GM12878 (cell line): ENCODE data around the gene NPAS3. TPM values are rescaled to one million over a fixed set of nuclear protein-coding genes. Genes with fewer than 3 reads are reported as not detected.

Experiments
- ATAC-seq: fragments of 200-7000 bp; cut with Tn5 transposase; 3 replicates; pipeline ENCODE4 v1.9.1; 2020; ENCODE audit warnings: mild to moderate bottlenecking, moderate library complexity
- BruUV-seq: library from RNA; stranded (reverse); fragments of 400-500 nt; replicated peaks from 2 replicates; lab custom pipeline; 2021; lab: Mats Ljungman, UMichigan
- CTCF ChIA-PET: fragments of 300-600 bp; sonication (Branson Sonifier 250); formaldehyde crosslinking; extraction: SDS; loops from one replicate; lab custom pipeline; 2021; ENCODE audit warnings: inconsistent platforms; lab: Yijun Ruan, JAX
- POLR2A ChIA-PET: fragments of 350-600 bp; formaldehyde crosslinking; extraction: SDS; loops from one replicate; lab custom pipeline; 2021; ENCODE audit warnings: inconsistent platforms; lab: Charles Lee
- RAD21 ChIA-PET: fragments of 300-600 bp; sonication (Branson Sonifier 250); formaldehyde crosslinking; loops from one replicate; lab custom pipeline; 2023; ENCODE audit warnings: antibody characterized with exemption; ENCODE audit not compliant: unreplicated experiment; lab: Charles Lee
- SMC1A ChIA-PET: fragments of 300-600 bp; sonication (Branson Sonifier 250); formaldehyde crosslinking; loops from one replicate; lab custom pipeline; 2023; ENCODE audit not compliant: unreplicated experiment, uncharacterized antibody; lab: Charles Lee
- DNase-seq: peaks from one replicate; pipeline ENCODE4 v3.0.0-alpha.2; 2011; ENCODE audit warnings: low read depth, low spot score
- FAIRE-seq: peaks from 3 replicates; lab custom pipeline; 2011; peaks lifted over from hg19 to GRCh38; lab: Jason Lieb, UNC
- H2AFZ ChIP-seq: 2 replicates; pipeline ENCODE4 v1.6.0; 2011; ENCODE audit warnings: low read depth, low read length, control low read depth; ENCODE audit not compliant: control insufficient read depth
- H3K27ac ChIP-seq: 2 replicates; pipeline ENCODE4 v1.5.1; 2011; ENCODE audit warnings: control low read depth; ENCODE audit not compliant: control insufficient read depth, insufficient read depth
- H3K27me3 ChIP-seq, 2 experiments: replicated peaks in 1 of 2; 2 replicates each; pipeline versions ENCODE4 v1.6.0 to v1.6.1; 2011; ENCODE audit warnings: low read length in 1 of 2; ENCODE audit not compliant: control insufficient read depth in 2 of 2, insufficient read depth in 2 of 2
- H3K36me3 ChIP-seq, 2 experiments: 2 replicates each; pipeline ENCODE4 v1.5.1; 2011; ENCODE audit warnings: low read length in 1 of 2; ENCODE audit not compliant: control insufficient read depth in 2 of 2, insufficient read depth in 2 of 2
- H3K4me1 ChIP-seq: 2 replicates; pipeline ENCODE4 v1.6.1; 2011; ENCODE audit warnings: mild to moderate bottlenecking, low read length, moderate library complexity, mixed read lengths; ENCODE audit not compliant: control insufficient read depth, insufficient read depth
- H3K4me2 ChIP-seq: 2 replicates; pipeline ENCODE4 v1.6.0; 2011; ENCODE audit warnings: control low read depth; ENCODE audit not compliant: control insufficient read depth, insufficient read depth
- H3K4me3 ChIP-seq: fragments of 200-600 bp; sonication (generic); 2 replicates; pipeline ENCODE4 v1.5.1; 2016
- H3K79me2 ChIP-seq: 2 replicates; pipeline ENCODE4 v1.6.0; 2011; ENCODE audit warnings: low read length; ENCODE audit not compliant: control insufficient read depth, insufficient read depth
- H3K9ac ChIP-seq: 2 replicates; pipeline ENCODE4 v1.8.0; 2011; ENCODE audit warnings: low read length, control low read depth, mixed read lengths; ENCODE audit not compliant: control insufficient read depth, insufficient read depth
- H3K9me3 ChIP-seq: replicated peaks from 3 replicates; pipeline ENCODE4 v1.5.1; 2011; ENCODE audit warnings: mild to moderate bottlenecking, low read length; ENCODE audit not compliant: control insufficient read depth, insufficient read depth
- H4K20me1 ChIP-seq: 2 replicates; pipeline ENCODE4 v1.6.0; 2011; ENCODE audit not compliant: control insufficient read depth, insufficient read depth
- BRCA1 ChIP-seq: IDR thresholded peaks from 2 replicates; pipeline ENCODE4 v1.6.1; 2011; ENCODE audit warnings: low read depth, low read length, improper control_type of control experiment
- CBX5 ChIP-seq: sonication (generic); IDR thresholded peaks from 2 replicates; pipeline ENCODE4 v1.6.1; 2016; ENCODE audit warnings: low read depth, moderate library complexity, mild to moderate bottlenecking, inconsistent platforms
- DPF2 ChIP-seq: fragments of 450-650 bp; IDR thresholded peaks from 2 replicates; pipeline ENCODE4 v1.6.1; 2017; ENCODE audit warnings: mild to moderate bottlenecking
- EP300 ChIP-seq, 2 experiments: fragments of 150-350 bp in 1 of 2; IDR thresholded peaks; 2 replicates each; pipeline ENCODE4 v1.6.1; 2011 to 2012; ENCODE audit warnings: low read depth in 2 of 2, low read length in 2 of 2, borderline replicate concordance in 1 of 2, improper control_type of control experiment in 1 of 2, inconsistent platforms in 1 of 2; ENCODE audit not compliant: control insufficient read depth in 1 of 2
- ETV6 ChIP-seq, 2 experiments: fragments of 450-650 bp in 1 of 2; IDR thresholded peaks in 1 of 2; conservative IDR thresholded peaks in 1 of 2; 2 replicates each; pipeline ENCODE4 v1.6.1; 2014; ENCODE audit warnings: antibody characterized with exemption in 1 of 2, borderline replicate concordance in 1 of 2, low read depth in 1 of 2, mild to moderate bottlenecking in 1 of 2, moderate library complexity in 1 of 2
- GATAD2B ChIP-seq: fragments of 450-650 bp; conservative IDR thresholded peaks from 2 replicates; pipeline ENCODE4 v1.6.1; 2017; ENCODE audit warnings: low read depth, mild to moderate bottlenecking, moderate library complexity
- HDAC6 ChIP-seq: fragments of 200-600 bp; sonication (generic); IDR thresholded peaks from one replicate; pipeline ENCODE4 v1.8.0; 2017; ENCODE audit warnings: antibody characterized with exemption; ENCODE audit not compliant: unreplicated experiment
- IKZF1 ChIP-seq: fragments of 450-650 bp; conservative IDR thresholded peaks from 2 replicates; pipeline ENCODE4 v1.6.1; 2017; ENCODE audit warnings: antibody characterized with exemption, mild to moderate bottlenecking
- MEF2B ChIP-seq: fragments of 450-650 bp; IDR thresholded peaks from 2 replicates; pipeline ENCODE4 v1.6.1; 2018; ENCODE audit warnings: mild to moderate bottlenecking, moderate library complexity; ENCODE audit not compliant: partially characterized antibody, poor library complexity, severe bottlenecking
- NBN ChIP-seq: fragments of 450-650 bp; IDR thresholded peaks from 2 replicates; pipeline ENCODE4 v1.6.1; 2016
- NFIC ChIP-seq: IDR thresholded peaks from 2 replicates; pipeline ENCODE4 v1.6.1; 2012; ENCODE audit warnings: low read depth, mild to moderate bottlenecking, inconsistent platforms, low read length, moderate library complexity
- RAD21 ChIP-seq: IDR thresholded peaks from 2 replicates; pipeline ENCODE4 v1.6.1; 2011; ENCODE audit warnings: mild to moderate bottlenecking, low read depth, low read length, moderate library complexity; ENCODE audit not compliant: insufficient read depth
- RB1 ChIP-seq: fragments of 450-650 bp; formaldehyde crosslinking; IDR thresholded peaks from 2 replicates; pipeline ENCODE4 v1.6.1; 2017; ENCODE audit warnings: mild to moderate bottlenecking, borderline replicate concordance
- RELA ChIP-seq: fragments of 450-650 bp; IDR thresholded peaks from 2 replicates; pipeline ENCODE4 v1.8.0; 2014; ENCODE audit warnings: borderline replicate concordance; ENCODE audit not compliant: partially characterized antibody
- SMAD1 ChIP-seq: fragments of 450-650 bp; IDR thresholded peaks from 2 replicates; pipeline ENCODE4 v1.6.1; 2018; ENCODE audit warnings: mild to moderate bottlenecking, low read depth; ENCODE audit not compliant: partially characterized antibody
- SMAD5 ChIP-seq: IDR thresholded peaks from 2 replicates; pipeline ENCODE4 v1.6.1; 2016; ENCODE audit warnings: antibody characterized with exemption, low read depth
- ZBED1 ChIP-seq: IDR thresholded peaks from 2 replicates; pipeline ENCODE4 v1.6.1; 2016; ENCODE audit warnings: borderline replicate concordance
- WGBS: methylation state at CpG from one replicate; pipeline ENCODE4 v1.1.6; 2016; ENCODE audit warnings: low lambda C conversion rate; ENCODE audit not compliant: insufficient replicate concordance, insufficient coverage; ENCODE audit errors: missing lambda C conversion rate; 5-methylcytosine and 5-hydroxymethylcytosine counted together
- in situ Hi-C: fragments of 300-500 bp; cut with MboI; formaldehyde crosslinking; loops from 9 replicates; pipeline ENCODE4 v1.14.3; 2018; ENCODE audit warnings: mixed read lengths
- intact Hi-C: fragments of 100-400 bp; cut with micrococcal nuclease; formaldehyde crosslinking; loops from one replicate; pipeline ENCODE4 v1.14.2; 2022; ENCODE audit not compliant: unreplicated experiment
- polyA plus RNA-seq, 11 experiments: library from polyadenylated mRNA; depleted of rRNA in 4 of 11; unstranded in 6 of 11; stranded (reverse) in 5 of 11; fragments of >200 nt; fragmentation: Nextera tagmentation in 4 of 11; fragmentation: Illumina TruSeq in 1 of 11; extraction: Ambion mirVana in 4 of 11; extraction: Trizol in 1 of 11; gene quantifications; 1 replicate in 1 of 11; 2 replicates in 10 of 11; pipeline versions ENCODE4 v1.2.1 to v1.2.3, GENCODE V29; 2011 to 2016; ENCODE audit warnings: inconsistent platforms in 2 of 11, missing spikeins in 2 of 11, low read depth in 1 of 11
- total RNA-seq, 4 experiments: library from RNA; depleted of rRNA in 3 of 4; stranded (reverse); fragments of >200 nt in 3 of 4; fragmentation: Illumina TruSeq in 1 of 4; extraction: Trizol in 1 of 4; gene quantifications; 2 replicates each; pipeline versions ENCODE4 v1.2.1 to v1.2.3, GENCODE V29; 2013 to 2021
- TF ChIP-seq, protein P1 (sequence below): IDR thresholded peaks from 2 replicates; pipeline ENCODE4 v1.6.1; 2012; ENCODE audit warnings: low read length, inconsistent platforms
- TF ChIP-seq, protein P2 (sequence below): fragments of 450-650 bp; IDR thresholded peaks from 2 replicates; pipeline ENCODE4 v1.6.1; 2018; ENCODE audit warnings: mild to moderate bottlenecking, low read depth, moderate library complexity; ENCODE audit not compliant: partially characterized antibody
- TF ChIP-seq, protein P3 (sequence below): fragments of 450-650 bp; IDR thresholded peaks from 2 replicates; pipeline ENCODE4 v1.6.1; 2016; ENCODE audit warnings: mild to moderate bottlenecking

Gene NPAS3
- total and polyA plus RNA-seq, 10 of the 15 experiments (the other 5 are each of a cell fraction or from before 2014, with no cell fraction given) = under 0.01 to 2.7 (median 0.03) TPM; not detected in 6

DNA sequence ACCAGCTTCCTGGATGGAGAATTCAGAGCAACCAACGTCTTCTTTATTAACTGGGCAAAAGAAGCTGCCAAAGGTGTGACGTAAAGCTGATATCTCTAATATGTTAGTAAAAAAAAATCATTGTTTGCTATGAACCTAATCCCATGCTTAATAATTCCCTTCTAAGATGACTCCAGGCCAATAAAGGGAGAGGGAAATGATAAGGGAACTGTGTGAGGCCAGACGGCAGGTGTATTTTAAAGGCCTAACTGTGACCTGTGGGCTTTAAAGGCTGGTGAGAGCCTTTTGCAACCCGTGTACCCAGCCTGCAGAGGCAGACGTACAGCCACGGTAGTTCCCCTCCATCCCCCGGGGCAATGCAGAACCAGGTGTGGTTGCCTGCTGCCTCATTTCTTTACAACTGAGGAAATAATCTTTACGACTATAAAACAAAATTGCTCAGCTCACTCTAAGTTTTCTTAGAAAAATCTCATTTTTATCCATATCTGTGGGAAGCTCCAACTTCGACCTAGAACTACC is 641.6 kb downstream of the NPAS3 start:
- Histone ChIP-seq H3K4me1 (no peaks in the 10 kb centered on the region), H3K4me3 (no peak overlapping the region), H4K20me1 (no peaks in the 10 kb centered on the region), H3K79me2 (no peaks in the 10 kb centered on the region), H3K36me3 (no peaks in the 10 kb centered on the region), H3K27ac (no peak overlapping the region), H3K9me3 (no peaks in the 10 kb centered on the region), H2AFZ (no peak overlapping the region), H3K9ac (no peak overlapping the region), H3K27me3 (no peaks in the 10 kb centered on the region), H3K4me2 (no peak overlapping the region)
- no TSS peak for BruUV-seq
- in situ Hi-C loops = no loop called here
- ATAC-seq (peak; percentile 45; the same call in 1 of the 3 replicates), DNase-seq (no peak), FAIRE-seq (no peak)
- 28% methylated on average over 9 of the region's 9 CpGs for WGBS
- TF ChIP-seq, protein P1, sequence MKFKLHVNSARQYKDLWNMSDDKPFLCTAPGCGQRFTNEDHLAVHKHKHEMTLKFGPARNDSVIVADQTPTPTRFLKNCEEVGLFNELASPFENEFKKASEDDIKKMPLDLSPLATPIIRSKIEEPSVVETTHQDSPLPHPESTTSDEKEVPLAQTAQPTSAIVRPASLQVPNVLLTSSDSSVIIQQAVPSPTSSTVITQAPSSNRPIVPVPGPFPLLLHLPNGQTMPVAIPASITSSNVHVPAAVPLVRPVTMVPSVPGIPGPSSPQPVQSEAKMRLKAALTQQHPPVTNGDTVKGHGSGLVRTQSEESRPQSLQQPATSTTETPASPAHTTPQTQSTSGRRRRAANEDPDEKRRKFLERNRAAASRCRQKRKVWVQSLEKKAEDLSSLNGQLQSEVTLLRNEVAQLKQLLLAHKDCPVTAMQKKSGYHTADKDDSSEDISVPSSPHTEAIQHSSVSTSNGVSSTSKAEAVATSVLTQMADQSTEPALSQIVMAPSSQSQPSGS = no peak
- no peak for TF ChIP-seq RAD21
- no peak for TF ChIP-seq RELA
- no peak for TF ChIP-seq SMAD1
- TF ChIP-seq CBX5 = no peak
- TF ChIP-seq GATAD2B = no peak
- TF ChIP-seq DPF2 = no peak
- no peak for TF ChIP-seq ETV6 (conservative IDR thresholded peaks at IDR 0.05 in 1 of 2, IDR thresholded peaks at IDR 0.05 in 1 of 2; ENCODE audit: borderline replicate concordance in 1 of 2, low read depth in 1 of 2)
- TF ChIP-seq, protein P2, sequence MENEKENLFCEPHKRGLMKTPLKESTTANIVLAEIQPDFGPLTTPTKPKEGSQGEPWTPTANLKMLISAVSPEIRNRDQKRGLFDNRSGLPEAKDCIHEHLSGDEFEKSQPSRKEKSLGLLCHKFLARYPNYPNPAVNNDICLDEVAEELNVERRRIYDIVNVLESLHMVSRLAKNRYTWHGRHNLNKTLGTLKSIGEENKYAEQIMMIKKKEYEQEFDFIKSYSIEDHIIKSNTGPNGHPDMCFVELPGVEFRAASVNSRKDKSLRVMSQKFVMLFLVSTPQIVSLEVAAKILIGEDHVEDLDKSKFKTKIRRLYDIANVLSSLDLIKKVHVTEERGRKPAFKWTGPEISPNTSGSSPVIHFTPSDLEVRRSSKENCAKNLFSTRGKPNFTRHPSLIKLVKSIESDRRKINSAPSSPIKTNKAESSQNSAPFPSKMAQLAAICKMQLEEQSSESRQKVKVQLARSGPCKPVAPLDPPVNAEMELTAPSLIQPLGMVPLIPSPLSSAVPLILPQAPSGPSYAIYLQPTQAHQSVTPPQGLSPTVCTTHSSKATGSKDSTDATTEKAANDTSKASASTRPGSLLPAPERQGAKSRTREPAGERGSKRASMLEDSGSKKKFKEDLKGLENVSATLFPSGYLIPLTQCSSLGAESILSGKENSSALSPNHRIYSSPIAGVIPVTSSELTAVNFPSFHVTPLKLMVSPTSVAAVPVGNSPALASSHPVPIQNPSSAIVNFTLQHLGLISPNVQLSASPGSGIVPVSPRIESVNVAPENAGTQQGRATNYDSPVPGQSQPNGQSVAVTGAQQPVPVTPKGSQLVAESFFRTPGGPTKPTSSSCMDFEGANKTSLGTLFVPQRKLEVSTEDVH = no peak
- no peak for TF ChIP-seq ZBED1
- no peak for TF ChIP-seq BRCA1
- no peak for TF ChIP-seq NFIC
- no peak for TF ChIP-seq IKZF1
- TF ChIP-seq RB1 = no peak
- TF ChIP-seq MEF2B = no peak
- no peak for TF ChIP-seq EP300 (IDR thresholded peaks at IDR 0.05; ENCODE audit: borderline replicate concordance in 1 of 2, control insufficient read depth in 1 of 2, low read depth in 2 of 2, low read length in 2 of 2)
- TF ChIP-seq HDAC6 = no peak
- TF ChIP-seq, protein P3, sequence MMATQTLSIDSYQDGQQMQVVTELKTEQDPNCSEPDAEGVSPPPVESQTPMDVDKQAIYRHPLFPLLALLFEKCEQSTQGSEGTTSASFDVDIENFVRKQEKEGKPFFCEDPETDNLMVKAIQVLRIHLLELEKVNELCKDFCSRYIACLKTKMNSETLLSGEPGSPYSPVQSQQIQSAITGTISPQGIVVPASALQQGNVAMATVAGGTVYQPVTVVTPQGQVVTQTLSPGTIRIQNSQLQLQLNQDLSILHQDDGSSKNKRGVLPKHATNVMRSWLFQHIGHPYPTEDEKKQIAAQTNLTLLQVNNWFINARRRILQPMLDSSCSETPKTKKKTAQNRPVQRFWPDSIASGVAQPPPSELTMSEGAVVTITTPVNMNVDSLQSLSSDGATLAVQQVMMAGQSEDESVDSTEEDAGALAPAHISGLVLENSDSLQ = no peak
- TF ChIP-seq NBN = no peak
- no peak for TF ChIP-seq SMAD5
- POLR2A ChIA-PET = interaction anchor here (0.5 to 1.2 kb wide), 3 partner anchors 17 to 248 kb away, joined by 3 read pairs; no protein-coding TSS in a partner anchor
- CTCF ChIA-PET = interaction anchor here (0.6 to 2.3 kb wide), 8 partner anchors 8 to 92 kb away, joined by 3 to 12 read pairs (median 3); no protein-coding TSS in a partner anchor
- intact Hi-C loops = no loop called here
- SMC1A ChIA-PET = interaction anchor here (0.6 to 9.5 kb wide), 15 partner anchors 9 to 92 kb away, joined by 3 to 93 read pairs (median 4); no protein-coding TSS in a partner anchor
- RAD21 ChIA-PET = interaction anchor here (0.7 to 1.7 kb wide), 11 partner anchors 9 to 101 kb away, joined by 3 to 6 read pairs (median 4); no protein-coding TSS in a partner anchor
